ENCODE measurements around the gene MARS1.
A peak's percentile ranks its signal among the peaks of the same experiment; 100 is the strongest.

MARS1 gene

GRCh38 chr12:57471661-57472060 lies 16.2 kb upstream of the MARS1 start:
- no peaks in the 10 kb centered on the region for H3K9me3 ChIP-seq (ENCODE audit: control insufficient read depth in 1 of 2, low read length in 2 of 2)
- H3K27ac ChIP-seq (ENCODE audit: low read depth, low read length) = no peak overlapping the region
- peaks cover 4 to 25% of the 10 kb centered on the region in 2 donors for H3K27me3 ChIP-seq (ENCODE audit: control insufficient read depth in 1 of 2, insufficient read depth in 2 of 2, low read length in 2 of 2)
- H3K9ac ChIP-seq (ENCODE audit: low read depth in 1 of 2, low read length in 2 of 2) = peak overlapping the region; percentile 44 to 60
- peaks cover 2 to 29% of the 10 kb centered on the region in 2 donors for H3K36me3 ChIP-seq (ENCODE audit: control insufficient read depth in 1 of 2, insufficient read depth in 2 of 2, low read length in 2 of 2)
- peaks cover 54 to 55% of the 10 kb centered on the region in 2 donors for H3K4me1 ChIP-seq (ENCODE audit: control insufficient read depth in 1 of 2, insufficient read depth in 2 of 2, low read length in 2 of 2)
- peak overlapping the region; percentile 28 to 50 for H3K4me3 ChIP-seq (ENCODE audit: low read depth in 1 of 2, low read length in 2 of 2)

DNA sequence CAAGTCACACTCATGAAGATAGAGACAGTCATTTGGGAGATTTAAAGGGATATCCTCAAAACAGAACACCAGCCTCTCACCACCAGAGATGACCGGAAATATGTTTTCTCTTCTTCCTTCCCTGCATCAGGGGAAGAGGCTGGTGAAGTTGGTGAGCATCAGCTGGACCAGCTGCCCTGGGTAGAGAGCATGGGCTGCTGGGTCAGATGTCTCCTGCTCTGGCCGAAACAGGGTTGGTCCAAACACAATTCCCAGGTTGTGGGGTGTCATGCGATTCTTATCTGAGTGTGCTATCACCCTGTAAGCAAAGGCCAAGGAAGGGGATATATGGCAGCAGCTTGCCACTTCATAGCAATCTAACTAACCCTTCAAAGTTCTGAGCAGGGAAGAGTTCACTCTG lies 15.5 kb upstream of the MARS1 start:
- H3K27me3 ChIP-seq (ENCODE audit: control insufficient read depth in 1 of 2, insufficient read depth in 2 of 2, low read length in 2 of 2) = peaks cover 4 to 30% of the 10 kb centered on the region in 2 donors
- H3K36me3 ChIP-seq (ENCODE audit: control insufficient read depth in 1 of 2, insufficient read depth in 2 of 2, low read length in 2 of 2) = peaks cover 2 to 29% of the 10 kb centered on the region in 2 donors

DNA sequence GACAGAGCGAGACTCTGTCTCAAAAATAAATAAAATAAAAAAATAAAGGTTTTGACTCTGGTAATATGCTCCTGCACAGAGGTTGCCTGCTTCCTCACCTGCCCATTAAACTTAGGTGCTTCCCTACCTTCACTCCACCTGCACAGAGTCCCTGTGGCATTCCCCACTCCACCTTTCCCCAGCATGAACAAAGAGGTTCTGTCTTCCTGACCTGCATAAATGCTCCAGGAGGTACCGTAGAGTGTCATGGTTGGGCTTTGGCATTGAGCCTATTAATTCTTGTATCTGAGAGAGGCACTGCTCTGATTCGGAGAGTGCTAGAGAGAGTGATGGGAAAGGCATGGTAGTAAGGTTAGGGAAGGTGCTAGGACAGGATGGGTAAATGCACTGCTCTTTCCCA lies 14.5 kb upstream of the MARS1 start:
- Histone ChIP-seq H3K27ac (ENCODE audit: low read depth, low read length) (no peak overlapping the region), H3K4me1 (ENCODE audit: control insufficient read depth in 1 of 2, insufficient read depth in 2 of 2, low read length in 2 of 2) (peaks cover 54 to 55% of the 10 kb centered on the region in 2 donors), H3K4me3 (ENCODE audit: low read depth in 1 of 2, low read length in 2 of 2) (no peak overlapping the region), H3K9me3 (ENCODE audit: control insufficient read depth in 1 of 2, low read length in 2 of 2) (no peaks in the 10 kb centered on the region), H3K36me3 (ENCODE audit: control insufficient read depth in 1 of 2, insufficient read depth in 2 of 2, low read length in 2 of 2) (peaks cover 2 to 29% of the 10 kb centered on the region in 2 donors), H3K9ac (ENCODE audit: low read depth in 1 of 2, low read length in 2 of 2) (no peak overlapping the region), H3K27me3 (ENCODE audit: control insufficient read depth in 1 of 2, insufficient read depth in 2 of 2, low read length in 2 of 2) (peaks cover 4 to 30% of the 10 kb centered on the region in 2 donors)

More for the DNA sequence above, 15.5 kb upstream of the MARS1 start:
- no peaks in the 10 kb centered on the region for H3K9me3 ChIP-seq (ENCODE audit: control insufficient read depth in 1 of 2, low read length in 2 of 2)
- H3K4me1 ChIP-seq (ENCODE audit: control insufficient read depth in 1 of 2, insufficient read depth in 2 of 2, low read length in 2 of 2) = peaks cover 54 to 55% of the 10 kb centered on the region in 2 donors
- H3K9ac ChIP-seq (ENCODE audit: low read depth in 1 of 2, low read length in 2 of 2) = no peak overlapping the region
- no peak overlapping the region for H3K27ac ChIP-seq (ENCODE audit: low read depth, low read length)
- H3K4me3 ChIP-seq (ENCODE audit: low read depth in 1 of 2, low read length in 2 of 2) = no peak overlapping the region

GRCh38 chr12:57473886-57474285 lies 14.0 kb upstream of the MARS1 start:
- no peak overlapping the region for H3K4me3 ChIP-seq (ENCODE audit: low read depth in 1 of 2, low read length in 2 of 2)

DNA sequence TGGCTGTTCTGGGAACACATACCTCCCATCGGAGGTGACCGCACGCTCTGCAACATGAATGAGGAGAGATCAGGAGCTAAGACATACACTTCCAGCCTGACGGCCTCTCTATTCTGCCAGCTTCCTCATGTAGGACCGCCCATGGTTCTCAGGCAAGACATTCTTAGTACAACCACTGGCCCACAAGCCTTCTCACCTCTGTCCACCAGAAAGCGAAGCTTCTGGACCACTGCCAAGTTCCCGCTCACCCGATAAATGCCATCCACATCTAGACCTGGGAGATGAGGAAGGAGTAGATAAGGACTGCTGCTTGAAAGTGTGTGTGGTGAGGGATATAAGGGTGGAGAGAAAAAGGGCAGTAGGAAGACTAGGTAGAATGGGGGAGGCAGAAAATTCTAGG lies 13.4 kb upstream of the MARS1 start:
- peaks cover 2 to 24% of the 10 kb centered on the region in 2 donors for H3K36me3 ChIP-seq (ENCODE audit: control insufficient read depth in 1 of 2, insufficient read depth in 2 of 2, low read length in 2 of 2)
- peaks cover 4 to 35% of the 10 kb centered on the region in 2 donors for H3K27me3 ChIP-seq (ENCODE audit: control insufficient read depth in 1 of 2, insufficient read depth in 2 of 2, low read length in 2 of 2)
- H3K4me3 ChIP-seq (ENCODE audit: low read depth in 1 of 2, low read length in 2 of 2) = no peak overlapping the region
- peaks cover 54 to 63% of the 10 kb centered on the region in 2 donors for H3K4me1 ChIP-seq (ENCODE audit: control insufficient read depth in 1 of 2, insufficient read depth in 2 of 2, low read length in 2 of 2)
- H3K27ac ChIP-seq (ENCODE audit: low read depth, low read length) = no peak overlapping the region
- no peaks in the 10 kb centered on the region for H3K9me3 ChIP-seq (ENCODE audit: control insufficient read depth in 1 of 2, low read length in 2 of 2)
- H3K9ac ChIP-seq (ENCODE audit: low read depth in 1 of 2, low read length in 2 of 2) = no peak overlapping the region

More at GRCh38 chr12:57473886-57474285, 14.0 kb upstream of the MARS1 start:
- Histone ChIP-seq H3K4me1 (ENCODE audit: control insufficient read depth in 1 of 2, insufficient read depth in 2 of 2, low read length in 2 of 2) (peaks cover 55 to 58% of the 10 kb centered on the region in 2 donors), H3K9me3 (ENCODE audit: control insufficient read depth in 1 of 2, low read length in 2 of 2) (no peaks in the 10 kb centered on the region), H3K36me3 (ENCODE audit: control insufficient read depth in 1 of 2, insufficient read depth in 2 of 2, low read length in 2 of 2) (peaks cover 2 to 29% of the 10 kb centered on the region in 2 donors), H3K9ac (ENCODE audit: low read depth in 1 of 2, low read length in 2 of 2) (no peak overlapping the region), H3K27me3 (ENCODE audit: control insufficient read depth in 1 of 2, insufficient read depth in 2 of 2, low read length in 2 of 2) (peaks cover 4 to 32% of the 10 kb centered on the region in 2 donors), H3K27ac (ENCODE audit: low read depth, low read length) (no peak overlapping the region)

- Histone ChIP-seq H3K27ac (ENCODE audit: low read depth, low read length) (no peak overlapping the region), H3K27me3 (ENCODE audit: control insufficient read depth in 1 of 2, insufficient read depth in 2 of 2, low read length in 2 of 2) (peaks cover 7 to 35% of the 10 kb centered on the region in 2 donors), H3K4me3 (ENCODE audit: low read depth in 1 of 2, low read length in 2 of 2) (peak overlapping the region in 1 of 2 donors; percentile 66), H3K9ac (ENCODE audit: low read depth in 1 of 2, low read length in 2 of 2) (no peak overlapping the region), H3K9me3 (ENCODE audit: control insufficient read depth in 1 of 2, low read length in 2 of 2) (no peaks in the 10 kb centered on the region), H3K4me1 (ENCODE audit: control insufficient read depth in 1 of 2, insufficient read depth in 2 of 2, low read length in 2 of 2) (peaks cover 49 to 62% of the 10 kb centered on the region in 2 donors), H3K36me3 (ENCODE audit: control insufficient read depth in 1 of 2, insufficient read depth in 2 of 2, low read length in 2 of 2) (peaks cover 2 to 23% of the 10 kb centered on the region in 2 donors)
These were observed 13.0 kb upstream of the MARS1 start for GRCh38 chr12:57474862-57475261.

GRCh38 chr12:57475271-57476161 lies 12.4 kb upstream of the MARS1 start:
- Histone ChIP-seq H3K9ac (ENCODE audit: low read depth in 1 of 2, low read length in 2 of 2) (peak overlapping the region; percentile 43 to 45), H3K4me1 (ENCODE audit: control insufficient read depth in 1 of 2, insufficient read depth in 2 of 2, low read length in 2 of 2) (peaks cover 43 to 56% of the 10 kb centered on the region in 2 donors), H3K9me3 (ENCODE audit: control insufficient read depth in 1 of 2, low read length in 2 of 2) (no peaks in the 10 kb centered on the region)

DNA sequence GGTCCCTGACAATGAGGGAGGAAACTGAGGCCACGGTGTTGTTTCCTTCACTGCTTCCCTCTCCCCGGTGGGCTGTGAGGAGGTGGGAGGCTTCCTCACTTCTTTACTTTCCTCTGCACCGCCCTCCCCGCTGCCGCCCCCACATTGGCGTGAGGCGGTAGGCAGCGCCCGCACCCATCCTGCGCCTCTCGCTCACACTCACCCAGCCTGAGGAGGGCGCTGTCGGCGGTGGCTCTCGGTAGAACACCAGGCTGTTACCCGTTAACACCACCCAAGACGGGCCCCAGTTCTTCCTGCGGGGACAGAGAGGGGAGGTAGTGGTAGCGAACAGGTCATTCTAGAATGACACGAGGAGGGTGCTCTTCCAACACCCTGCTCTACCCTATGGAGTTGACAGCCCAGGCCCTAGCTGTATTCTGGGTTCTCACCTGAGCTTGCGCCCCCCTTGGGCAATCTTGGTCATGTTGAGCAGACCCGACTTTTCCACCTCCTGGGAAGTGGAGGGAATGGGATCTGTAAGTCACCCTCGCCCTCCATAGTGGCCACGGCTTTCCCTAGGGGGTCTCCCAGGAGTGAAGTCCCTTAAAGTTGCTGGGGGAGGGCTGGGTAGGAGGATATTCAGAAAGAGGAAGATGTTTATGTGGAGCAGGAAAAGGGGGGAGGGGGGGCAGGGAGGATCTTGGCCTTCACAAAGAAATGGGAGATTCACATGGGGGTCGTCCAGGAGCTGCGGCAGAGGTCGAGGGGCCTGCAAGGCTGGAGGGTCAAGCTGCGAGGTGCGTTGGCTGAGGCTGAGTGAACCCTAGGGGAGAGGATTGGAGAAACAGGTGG lies 11.5 kb upstream of the MARS1 start:
- H3K4me1 ChIP-seq (ENCODE audit: control insufficient read depth in 1 of 2, insufficient read depth in 2 of 2, low read length in 2 of 2) = peaks cover 34 to 49% of the 10 kb centered on the region in 2 donors
- H3K36me3 ChIP-seq (ENCODE audit: control insufficient read depth in 1 of 2, insufficient read depth in 2 of 2, low read length in 2 of 2) = peaks cover 0 to 12% of the 10 kb centered on the region in 2 donors
- H3K9ac ChIP-seq (ENCODE audit: low read depth in 1 of 2, low read length in 2 of 2) = peak overlapping the region; percentile 43 to 45
- H3K27ac ChIP-seq (ENCODE audit: low read depth, low read length) = no peak overlapping the region
- H3K4me3 ChIP-seq (ENCODE audit: low read depth in 1 of 2, low read length in 2 of 2) = peak overlapping the region; percentile 66 to 72
- no peaks in the 10 kb centered on the region for H3K9me3 ChIP-seq (ENCODE audit: control insufficient read depth in 1 of 2, low read length in 2 of 2)
- peaks cover 10 to 35% of the 10 kb centered on the region in 2 donors for H3K27me3 ChIP-seq (ENCODE audit: control insufficient read depth in 1 of 2, insufficient read depth in 2 of 2, low read length in 2 of 2)

More at GRCh38 chr12:57475271-57476161, 12.4 kb upstream of the MARS1 start:
- Histone ChIP-seq H3K27me3 (ENCODE audit: control insufficient read depth in 1 of 2, insufficient read depth in 2 of 2, low read length in 2 of 2) (peaks cover 7 to 35% of the 10 kb centered on the region in 2 donors), H3K4me3 (ENCODE audit: low read depth in 1 of 2, low read length in 2 of 2) (peak overlapping the region; percentile 66 to 72), H3K27ac (ENCODE audit: low read depth, low read length) (no peak overlapping the region), H3K36me3 (ENCODE audit: control insufficient read depth in 1 of 2, insufficient read depth in 2 of 2, low read length in 2 of 2) (peaks cover 2 to 18% of the 10 kb centered on the region in 2 donors)

DNA sequence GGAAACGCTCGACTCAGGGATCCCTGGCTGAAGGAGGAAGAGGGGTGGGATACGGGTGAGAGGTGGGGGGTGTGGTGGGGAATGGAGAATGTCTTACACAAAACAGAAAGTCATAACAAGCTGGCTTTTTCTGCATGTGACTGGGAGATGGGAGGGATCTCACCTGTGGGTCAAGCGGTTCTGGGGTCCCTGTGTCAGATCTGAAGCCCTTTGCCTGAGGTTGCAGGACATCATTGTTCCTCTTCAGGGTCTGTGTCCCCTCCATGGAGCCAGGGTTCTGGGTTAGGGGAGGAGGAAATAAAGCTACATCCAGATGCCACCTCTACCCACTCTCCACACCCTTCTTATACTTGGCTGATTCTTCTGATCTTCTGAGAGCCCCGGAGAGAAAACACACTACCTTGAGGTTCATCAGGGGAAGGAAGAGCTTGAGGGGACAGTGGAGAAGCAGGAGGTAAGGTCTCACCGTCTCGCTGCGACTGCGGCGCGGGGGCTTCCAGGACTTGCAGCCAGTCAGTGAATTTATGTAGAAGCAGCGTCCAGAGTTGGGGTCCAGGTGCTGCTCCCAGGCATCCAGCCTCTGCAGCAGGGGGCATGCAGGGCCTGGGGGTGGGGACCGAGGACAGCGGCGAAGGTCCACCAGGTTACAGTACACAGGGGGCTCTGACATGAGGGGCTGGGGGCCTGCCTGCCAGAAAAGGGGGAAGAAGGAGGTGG lies 10.7 kb upstream of the MARS1 start:
- peak overlapping the region; percentile 26 for H3K27ac ChIP-seq (ENCODE audit: low read depth, low read length)
- no peaks in the 10 kb centered on the region for H3K9me3 ChIP-seq (ENCODE audit: control insufficient read depth in 1 of 2, low read length in 2 of 2)
- peaks cover 10 to 35% of the 10 kb centered on the region in 2 donors for H3K27me3 ChIP-seq (ENCODE audit: control insufficient read depth in 1 of 2, insufficient read depth in 2 of 2, low read length in 2 of 2)
- peak overlapping the region; percentile 43 to 45 for H3K9ac ChIP-seq (ENCODE audit: low read depth in 1 of 2, low read length in 2 of 2)
- H3K36me3 ChIP-seq (ENCODE audit: control insufficient read depth in 1 of 2, insufficient read depth in 2 of 2, low read length in 2 of 2) = peaks cover 0 to 8% of the 10 kb centered on the region in 2 donors
- H3K4me3 ChIP-seq (ENCODE audit: low read depth in 1 of 2, low read length in 2 of 2) = peak overlapping the region; percentile 66 to 72
- H3K4me1 ChIP-seq (ENCODE audit: control insufficient read depth in 1 of 2, insufficient read depth in 2 of 2, low read length in 2 of 2) = peaks cover 26 to 43% of the 10 kb centered on the region in 2 donors
